IMR-90 (cell line): ENCODE data around the gene PDE8B.

Experiments
- RAD21 ChIP-seq: IDR thresholded peaks from 2 replicates; pipeline ENCODE4 v1.6.1; 2012; ENCODE audit warnings: low read length, improper control_type of control experiment
- TF ChIP-seq, protein P1 (sequence below): conservative IDR thresholded peaks from 2 replicates; pipeline ENCODE4 v1.5.1; 2012; ENCODE audit warnings: mild to moderate bottlenecking, low read depth, low read length, improper control_type of control experiment

DNA sequence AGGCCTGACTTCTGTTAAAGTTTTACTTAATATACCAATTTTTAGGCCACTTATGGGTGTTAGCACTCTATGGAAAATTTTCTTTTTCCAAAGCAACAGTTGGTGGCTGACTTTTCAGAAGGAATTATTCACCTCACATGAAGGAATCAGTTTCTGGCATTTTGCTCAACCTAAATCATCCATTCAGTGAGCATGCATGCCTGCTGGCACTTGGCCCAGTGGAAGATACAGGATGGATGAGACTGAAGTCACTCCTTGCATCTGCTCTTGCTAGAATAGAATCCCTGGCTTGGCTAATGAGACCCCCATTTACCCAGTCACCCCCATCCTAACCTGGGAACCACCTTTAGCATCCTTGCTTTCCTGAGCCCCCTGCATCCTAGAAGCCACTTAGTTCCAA lies 149.9 kb downstream of the PDE8B start:
- TF ChIP-seq, protein P1, sequence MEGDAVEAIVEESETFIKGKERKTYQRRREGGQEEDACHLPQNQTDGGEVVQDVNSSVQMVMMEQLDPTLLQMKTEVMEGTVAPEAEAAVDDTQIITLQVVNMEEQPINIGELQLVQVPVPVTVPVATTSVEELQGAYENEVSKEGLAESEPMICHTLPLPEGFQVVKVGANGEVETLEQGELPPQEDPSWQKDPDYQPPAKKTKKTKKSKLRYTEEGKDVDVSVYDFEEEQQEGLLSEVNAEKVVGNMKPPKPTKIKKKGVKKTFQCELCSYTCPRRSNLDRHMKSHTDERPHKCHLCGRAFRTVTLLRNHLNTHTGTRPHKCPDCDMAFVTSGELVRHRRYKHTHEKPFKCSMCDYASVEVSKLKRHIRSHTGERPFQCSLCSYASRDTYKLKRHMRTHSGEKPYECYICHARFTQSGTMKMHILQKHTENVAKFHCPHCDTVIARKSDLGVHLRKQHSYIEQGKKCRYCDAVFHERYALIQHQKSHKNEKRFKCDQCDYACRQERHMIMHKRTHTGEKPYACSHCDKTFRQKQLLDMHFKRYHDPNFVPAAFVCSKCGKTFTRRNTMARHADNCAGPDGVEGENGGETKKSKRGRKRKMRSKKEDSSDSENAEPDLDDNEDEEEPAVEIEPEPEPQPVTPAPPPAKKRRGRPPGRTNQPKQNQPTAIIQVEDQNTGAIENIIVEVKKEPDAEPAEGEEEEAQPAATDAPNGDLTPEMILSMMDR = no peak
- TF ChIP-seq RAD21 = no peak
